Adrenal gland (tissue), 12 donors: ENCODE data around the gene PRR18. TPM values are rescaled to one million over a fixed set of nuclear protein-coding genes. Genes with fewer than 3 reads are reported as not detected.

Experiments
- DNase-seq, 7 donors: peaks; one replicate each; pipeline ENCODE4 v3.0.0-alpha.2; 2019 to 2020
- H3K27ac ChIP-seq, 5 donors: fragments of 200-600 bp; sonication (generic) in 4 of 5; 1 replicate in 3 of 5; 2 replicates in 2 of 5; pipeline versions ENCODE4 v1.5.1 to v1.8.0; 2016 to 2020; ENCODE audit warnings: mild to moderate bottlenecking in 1 of 5
- H3K27me3 ChIP-seq: fragments of 200-600 bp; 2 replicates; pipeline ENCODE4 v1.8.0; 2021
- H3K36me3 ChIP-seq, 2 donors: fragments of 200-600 bp; replicated peaks in 1 of 2; 1 replicate in 1 of 2; 2 replicates in 1 of 2; pipeline versions ENCODE4 v1.5.1 to v1.8.0; 2018 to 2022
- H3K4me1 ChIP-seq, 2 donors: fragments of 200-600 bp; replicated peaks in 1 of 2; 1 replicate in 1 of 2; 2 replicates in 1 of 2; pipeline versions ENCODE4 v1.5.1 to v1.8.0; 2018 to 2021
- H3K4me3 ChIP-seq, 4 donors: fragments of 200-600 bp; sonication (generic) in 3 of 4; one replicate each; pipeline ENCODE4 v1.5.1; 2016 to 2018
- H3K9me3 ChIP-seq, 3 donors: fragments of 200-600 bp; sonication (generic) in 1 of 3; replicated peaks in 1 of 3; 1 replicate in 2 of 3; 2 replicates in 1 of 3; pipeline versions ENCODE4 v1.5.1 to v1.8.0; 2016 to 2021
- POLR2A ChIP-seq, 2 donors: fragments of 450-650 bp; IDR thresholded peaks; one replicate each; pipeline ENCODE4 v1.6.1; 2017; ENCODE audit warnings: antibody characterized with exemption in 2 of 2, mild to moderate bottlenecking in 2 of 2, moderate library complexity in 1 of 2
- WGBS, 4 donors: extraction: QIAGEN DNeasy Blood & Tissue Kit in 2 of 4; methylation state at CpG; one replicate each; pipeline versions ENCODE4 v1.1.5 to v1.1.7; 2013 to 2017; 5-methylcytosine and 5-hydroxymethylcytosine counted together
- intact Hi-C, 2 donors: fragments of 100-400 bp; cut with DNase I; formaldehyde crosslinking; loops; one replicate each; pipeline versions ENCODE4 v1.14.1 to v1.15.0; 2022 to 2023
- polyA plus RNA-seq, 3 donors: library from polyadenylated mRNA; stranded (reverse); fragments of 200-250 nt in 2 of 3; fragments of 350-450 nt in 1 of 3; fragmentation: Illumina TruSeq in 1 of 3; extraction: RNeasy Lipid Tissue Mini Kit (QIAGEN cat#74804) in 1 of 3; gene quantifications; one replicate each; pipeline ENCODE4 v1.2.3, GENCODE V29; 2013 to 2014
- total RNA-seq, 9 donors: library from RNA; depleted of rRNA in 4 of 9; stranded (reverse); fragments of >200 nt in 4 of 9; fragments of 120-200 nt in 1 of 9; fragmentation: NEBNext Ultra II Directional in 1 of 9; extraction: Animal tissue kit (Norgen Biotek cat#: 25700) in 1 of 9; gene quantifications; one replicate each; pipeline versions ENCODE4 v1.1.0 to v1.2.4, GENCODE V29; 2013 to 2023
- TF ChIP-seq, protein P1 (sequence below), 6 experiments: fragments of 450-650 bp in 4 of 6; fragments of 200-600 bp in 2 of 6; sonication (generic) in 1 of 6; IDR thresholded peaks; 1 replicate in 5 of 6; 2 replicates in 1 of 6; pipeline versions ENCODE4 v1.5.1 to v1.8.0; 2016 to 2021; ENCODE audit warnings: antibody characterized with exemption in 6 of 6, mild to moderate bottlenecking in 2 of 6, moderate library complexity in 1 of 6
- donor health status: healthy with polysubstance abuse.
- donor health status: Bipolar disorder and iron deficiency.
- donor health status: DM: yes; HTN: yes; CAD: no.
- donor health status: DM: no; HTN: no; CAD: no.
- donor health status: DM: no; HTN: no; CAD: no.
- donor health status: DM: yes; HTN: yes; CAD: no.

The PRR18 gene
- total and polyA plus RNA-seq, 12 donors = 0.07 to 0.60 (median 0.07) TPM; not detected in 9

DNA sequence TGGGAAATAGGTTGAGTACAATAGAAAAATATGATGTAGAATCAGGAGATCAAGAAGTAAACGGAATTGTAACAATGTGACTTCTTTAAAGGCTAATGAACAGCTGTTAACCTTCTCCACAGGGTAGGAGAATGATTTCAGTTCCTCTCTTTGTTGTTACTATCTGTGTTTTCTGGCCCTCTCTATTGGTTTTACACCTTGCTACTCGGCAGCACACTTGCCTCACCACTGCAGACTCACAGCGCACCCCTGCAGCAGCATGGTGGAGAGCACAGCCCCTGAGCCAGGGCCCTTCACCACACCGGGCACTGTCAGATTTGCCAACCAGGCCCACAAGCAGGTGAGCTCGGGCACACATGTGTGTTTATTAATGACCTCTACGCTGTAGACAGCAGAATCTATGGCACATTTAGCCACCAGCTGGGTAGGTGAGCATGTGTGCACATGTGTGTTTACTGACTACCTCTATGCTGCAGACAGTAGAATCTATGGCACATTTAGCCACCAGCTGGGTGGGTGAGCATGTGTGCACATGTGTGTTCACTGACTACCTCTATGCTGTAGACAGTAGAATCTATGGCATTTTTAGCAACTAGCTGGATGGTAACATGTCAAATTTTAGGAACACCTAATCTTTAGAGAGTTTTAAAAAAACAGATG lies 17.3 kb upstream of the PRR18 start:
- Histone ChIP-seq H3K4me3 (no peak overlapping the region), H3K27ac (no peak overlapping the region), H3K36me3 (peaks cover 0 to 50% of the 10 kb centered on the region in 2 donors), H3K9me3 (no peaks in the 10 kb centered on the region), H3K27me3 (no peaks in the 10 kb centered on the region), H3K4me1 (peaks cover 0 to 6% of the 10 kb centered on the region in 2 donors)
- 88 to 91% (median 89%) methylated on average over 6 of the region's 6 CpGs for WGBS, 4 donors
- DNase-seq = no peak
- TF ChIP-seq, protein P1, sequence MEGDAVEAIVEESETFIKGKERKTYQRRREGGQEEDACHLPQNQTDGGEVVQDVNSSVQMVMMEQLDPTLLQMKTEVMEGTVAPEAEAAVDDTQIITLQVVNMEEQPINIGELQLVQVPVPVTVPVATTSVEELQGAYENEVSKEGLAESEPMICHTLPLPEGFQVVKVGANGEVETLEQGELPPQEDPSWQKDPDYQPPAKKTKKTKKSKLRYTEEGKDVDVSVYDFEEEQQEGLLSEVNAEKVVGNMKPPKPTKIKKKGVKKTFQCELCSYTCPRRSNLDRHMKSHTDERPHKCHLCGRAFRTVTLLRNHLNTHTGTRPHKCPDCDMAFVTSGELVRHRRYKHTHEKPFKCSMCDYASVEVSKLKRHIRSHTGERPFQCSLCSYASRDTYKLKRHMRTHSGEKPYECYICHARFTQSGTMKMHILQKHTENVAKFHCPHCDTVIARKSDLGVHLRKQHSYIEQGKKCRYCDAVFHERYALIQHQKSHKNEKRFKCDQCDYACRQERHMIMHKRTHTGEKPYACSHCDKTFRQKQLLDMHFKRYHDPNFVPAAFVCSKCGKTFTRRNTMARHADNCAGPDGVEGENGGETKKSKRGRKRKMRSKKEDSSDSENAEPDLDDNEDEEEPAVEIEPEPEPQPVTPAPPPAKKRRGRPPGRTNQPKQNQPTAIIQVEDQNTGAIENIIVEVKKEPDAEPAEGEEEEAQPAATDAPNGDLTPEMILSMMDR (IDR thresholded peaks at IDR 0.05) = no peak
- no peak for TF ChIP-seq POLR2A (IDR thresholded peaks at IDR 0.05)
- intact Hi-C loops = no loop called here

DNA sequence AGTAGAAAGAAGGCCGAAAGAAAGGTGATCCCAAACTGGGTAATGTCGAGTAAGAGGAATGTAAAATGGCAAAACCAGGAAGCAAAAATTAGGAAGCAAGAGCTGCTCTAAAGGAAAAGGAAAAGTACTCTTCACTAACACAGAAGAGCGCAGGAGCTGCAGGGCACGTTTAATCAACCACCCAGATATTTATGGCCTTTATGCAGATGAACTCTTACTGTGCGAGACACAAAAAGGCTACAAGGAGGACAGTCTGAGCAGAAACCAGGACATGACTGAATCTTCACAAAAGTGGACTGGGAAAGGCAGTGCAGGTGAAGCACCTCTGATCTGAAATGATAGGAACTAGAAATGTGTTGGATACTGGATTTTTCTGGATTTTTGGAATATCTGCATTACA lies 15.2 kb upstream of the PRR18 start:
- no peak for DNase-seq
- Histone ChIP-seq H3K9me3 (no peaks in the 10 kb centered on the region), H3K4me1 (no peaks in the 10 kb centered on the region), H3K36me3 (peaks cover 0 to 60% of the 10 kb centered on the region in 2 donors), H3K27ac (no peak overlapping the region), H3K4me3 (no peak overlapping the region), H3K27me3 (no peaks in the 10 kb centered on the region)
- intact Hi-C loops = no loop called here
- 86 to 90% (median 88%) methylated on average over 5 of the region's 5 CpGs for WGBS, 4 donors
- TF ChIP-seq, protein P1 (IDR thresholded peaks at IDR 0.05) = no peak
- TF ChIP-seq POLR2A (IDR thresholded peaks at IDR 0.05) = no peak

DNA sequence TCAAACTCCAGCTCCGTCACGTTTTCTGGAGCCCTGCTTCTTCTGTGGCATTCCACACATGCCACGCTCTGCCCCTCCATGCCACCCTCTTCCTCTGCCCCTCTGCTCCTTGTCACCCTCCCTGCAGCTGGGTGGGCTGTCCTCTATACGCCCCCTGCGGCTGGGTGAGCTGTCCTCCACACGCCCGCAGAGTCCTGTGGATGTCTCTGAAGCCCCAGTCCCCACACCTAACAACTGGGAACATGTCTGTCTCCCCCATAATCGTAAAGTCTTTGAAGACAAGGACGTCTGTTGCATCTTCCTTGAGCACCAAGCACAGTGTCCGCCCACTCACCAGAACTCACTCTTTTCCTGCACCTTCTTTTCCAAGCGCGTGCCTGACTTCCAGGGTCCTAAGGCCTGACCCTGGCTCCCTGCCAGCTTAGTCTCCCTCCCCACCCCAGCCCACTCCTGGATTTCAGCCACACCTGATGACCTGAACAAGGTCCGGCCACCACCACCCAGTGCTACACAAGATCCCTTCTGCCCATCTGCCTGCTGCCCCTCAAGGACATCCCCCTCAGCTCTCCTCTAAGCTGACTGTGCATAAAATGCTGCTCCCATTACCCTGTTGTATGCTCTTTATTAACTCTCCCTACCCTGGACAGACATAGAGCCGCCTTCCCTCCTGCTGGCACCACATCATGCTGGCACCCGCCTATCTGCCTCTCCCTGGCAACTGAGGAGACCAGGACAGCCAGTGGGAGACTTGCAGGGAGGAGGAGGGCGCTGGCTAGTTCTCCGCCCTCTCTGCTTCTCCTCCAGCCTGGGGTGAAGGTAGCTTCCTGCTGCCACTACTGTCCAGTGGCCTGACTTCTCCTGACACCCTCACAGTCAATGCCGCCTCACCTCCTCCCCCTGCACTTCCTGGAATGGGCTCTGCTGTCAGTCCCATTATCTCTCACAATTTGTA lies 10.7 kb upstream of the PRR18 start:
- WGBS, 4 donors = 77 to 82% (median 80%) methylated on average over 17 to 18 of the region's 18 CpGs
- intact Hi-C loops = no loop called here
- DNase-seq = no peak
- H3K9me3 ChIP-seq = no peaks in the 10 kb centered on the region
- H3K27ac ChIP-seq = no peak overlapping the region
- TF ChIP-seq, protein P1 (IDR thresholded peaks at IDR 0.05) = no peak
- no peak for TF ChIP-seq POLR2A (IDR thresholded peaks at IDR 0.05)
- H3K36me3 ChIP-seq = peaks cover 0 to 35% of the 10 kb centered on the region in 2 donors
- H3K4me1 ChIP-seq = no peaks in the 10 kb centered on the region
- H3K4me3 ChIP-seq = no peak overlapping the region
- H3K27me3 ChIP-seq = no peaks in the 10 kb centered on the region

DNA sequence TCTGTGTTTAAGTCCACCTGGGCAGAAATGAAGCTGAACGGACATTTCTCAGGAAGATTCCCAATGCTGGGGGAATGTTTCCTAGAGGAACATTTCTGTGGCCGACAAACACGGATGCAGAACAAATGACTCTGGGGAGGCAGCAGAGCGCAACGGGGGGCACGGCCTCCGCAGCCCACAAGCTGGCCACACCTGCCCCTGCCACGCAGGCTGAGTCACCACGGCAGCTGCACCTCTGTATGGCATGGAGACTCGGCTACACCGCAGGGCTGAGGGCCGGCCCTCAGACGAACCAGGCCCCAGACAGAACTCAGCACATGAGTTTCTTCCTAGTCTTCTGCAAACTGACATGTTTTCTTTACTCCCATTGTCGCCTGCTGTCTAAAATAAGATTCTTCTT lies 10.0 kb upstream of the PRR18 start:
- 69 to 86% (median 85%) methylated on average over 7 to 14 of the region's 14 CpGs for WGBS, 4 donors
- H3K27ac ChIP-seq = no peak overlapping the region
- H3K9me3 ChIP-seq = no peaks in the 10 kb centered on the region
- H3K36me3 ChIP-seq = peaks cover 0 to 31% of the 10 kb centered on the region in 2 donors
- no peak for DNase-seq
- H3K27me3 ChIP-seq = no peaks in the 10 kb centered on the region
- H3K4me3 ChIP-seq = no peak overlapping the region
- H3K4me1 ChIP-seq = no peaks in the 10 kb centered on the region
- intact Hi-C loops = no loop called here
- TF ChIP-seq POLR2A (IDR thresholded peaks at IDR 0.05) = no peak
- TF ChIP-seq, protein P1 (IDR thresholded peaks at IDR 0.05) = no peak
